Vagina (tissue), 2 donors: ENCODE results near the gene ITGA11.

Experiments
- POLR2AphosphoS5 ChIP-seq, 2 donors: sonication (generic); formaldehyde crosslinking; IDR thresholded peaks; one replicate each; pipeline ENCODE4 v1.9.0; 2017; ENCODE audit warnings: antibody characterized with exemption in 2 of 2, mild to moderate bottlenecking in 2 of 2, low read depth in 1 of 2; ENCODE audit not compliant: insufficient read depth in 1 of 2
- TF ChIP-seq, protein P1 (sequence below), 3 experiments: fragments of 450-650 bp in 2 of 3; fragments of 200-600 bp in 1 of 3; sonication (generic) in 1 of 3; IDR thresholded peaks; one replicate each; pipeline ENCODE4 v1.5.1; 2017 to 2019; ENCODE audit warnings: antibody characterized with exemption in 3 of 3, mild to moderate bottlenecking in 2 of 3, moderate library complexity in 2 of 3

GRCh38 chr15:68328443-68328842 is 103.5 kb downstream of the ITGA11 start:
- TF ChIP-seq POLR2AphosphoS5 (IDR thresholded peaks at IDR 0.05; ENCODE audit: insufficient read depth in 1 of 2, low read depth in 1 of 2), result no peak
- TF ChIP-seq, protein P1, sequence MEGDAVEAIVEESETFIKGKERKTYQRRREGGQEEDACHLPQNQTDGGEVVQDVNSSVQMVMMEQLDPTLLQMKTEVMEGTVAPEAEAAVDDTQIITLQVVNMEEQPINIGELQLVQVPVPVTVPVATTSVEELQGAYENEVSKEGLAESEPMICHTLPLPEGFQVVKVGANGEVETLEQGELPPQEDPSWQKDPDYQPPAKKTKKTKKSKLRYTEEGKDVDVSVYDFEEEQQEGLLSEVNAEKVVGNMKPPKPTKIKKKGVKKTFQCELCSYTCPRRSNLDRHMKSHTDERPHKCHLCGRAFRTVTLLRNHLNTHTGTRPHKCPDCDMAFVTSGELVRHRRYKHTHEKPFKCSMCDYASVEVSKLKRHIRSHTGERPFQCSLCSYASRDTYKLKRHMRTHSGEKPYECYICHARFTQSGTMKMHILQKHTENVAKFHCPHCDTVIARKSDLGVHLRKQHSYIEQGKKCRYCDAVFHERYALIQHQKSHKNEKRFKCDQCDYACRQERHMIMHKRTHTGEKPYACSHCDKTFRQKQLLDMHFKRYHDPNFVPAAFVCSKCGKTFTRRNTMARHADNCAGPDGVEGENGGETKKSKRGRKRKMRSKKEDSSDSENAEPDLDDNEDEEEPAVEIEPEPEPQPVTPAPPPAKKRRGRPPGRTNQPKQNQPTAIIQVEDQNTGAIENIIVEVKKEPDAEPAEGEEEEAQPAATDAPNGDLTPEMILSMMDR (IDR thresholded peaks at IDR 0.05), result no peak
